IPS-15b (cell line): Measurements from ENCODE around the gene H2BW2.
"Not testable (repeated sequence)": the region's sequence is repeated elsewhere in the genome, so short reads cannot be mapped to it uniquely, and the experiment has no call there.

ENCODE experiments used
- H3K27me3 ChIP-seq: one replicate; pipeline ENCODE4 v1.6.1; 2013; ENCODE audit warnings: low read length; ENCODE audit not compliant: control insufficient read depth, insufficient read depth
- H3K36me3 ChIP-seq: one replicate; pipeline ENCODE4 v1.6.1; 2013; ENCODE audit warnings: low read length; ENCODE audit not compliant: control insufficient read depth, insufficient read depth
- H3K4me1 ChIP-seq: one replicate; pipeline ENCODE4 v1.6.1; 2013; ENCODE audit warnings: mild to moderate bottlenecking, low read length; ENCODE audit not compliant: control insufficient read depth, insufficient read depth
- H3K4me3 ChIP-seq: one replicate; pipeline ENCODE4 v1.5.1; 2013; ENCODE audit warnings: low read depth, low read length
- H3K9ac ChIP-seq: one replicate; pipeline ENCODE4 v1.6.1; 2013; ENCODE audit warnings: low read depth, mild to moderate bottlenecking, low read length
- H3K9me3 ChIP-seq: one replicate; pipeline ENCODE4 v1.6.1; 2013; ENCODE audit warnings: mild to moderate bottlenecking, low read length; ENCODE audit not compliant: control insufficient read depth, insufficient read depth

The H2BW2 gene

GRCh38 chrX:104039689-104040505 is at the start of gene H2BW2:
TSS of gene H2BW2 (plus strand) at chrX:104039956. CDS start at chrX:104039995, 39 bp downstream.
- no peak within 1 kb of the TSS for H3K4me3 ChIP-seq
- H3K4me1 ChIP-seq = peaks cover 4% of the 10 kb centered on the region
- H3K9ac ChIP-seq = no peak within 1 kb of the TSS
- H3K27me3 ChIP-seq = no peaks in the 10 kb centered on the region
- H3K36me3 ChIP-seq = no peaks in the 10 kb centered on the region
- H3K9me3 ChIP-seq = no peaks in the 10 kb centered on the region

- no peaks in the 10 kb centered on the region for H3K4me1 ChIP-seq
- H3K9ac ChIP-seq = no peak overlapping the region
- H3K36me3 ChIP-seq = no peaks in the 10 kb centered on the region
- no peaks in the 10 kb centered on the region for H3K27me3 ChIP-seq
- no peak overlapping the region for H3K4me3 ChIP-seq
- no peaks in the 10 kb centered on the region for H3K9me3 ChIP-seq
These were observed 40.5 kb upstream of the H2BW2 start for GRCh38 chrX:103999234-103999633.

- Histone ChIP-seq H3K27me3 (no peaks in the 10 kb centered on the region), H3K4me1 (no peaks in the 10 kb centered on the region), H3K36me3 (no peaks in the 10 kb centered on the region), H3K9me3 (no peaks in the 10 kb centered on the region), H3K4me3 (no peak overlapping the region), H3K9ac (no peak overlapping the region)
These were observed 30.9 kb upstream of the H2BW2 start for GRCh38 chrX:104008831-104009230.

GRCh38 chrX:104013158-104013557 is 26.6 kb upstream of the H2BW2 start:
- no peaks in the 10 kb centered on the region for H3K4me1 ChIP-seq
- no peaks in the 10 kb centered on the region for H3K36me3 ChIP-seq
- H3K27me3 ChIP-seq = no peaks in the 10 kb centered on the region
- H3K9me3 ChIP-seq = no peaks in the 10 kb centered on the region
- H3K9ac ChIP-seq = no peak overlapping the region
- H3K4me3 ChIP-seq = no peak overlapping the region

GRCh38 chrX:104013606-104014005 is 26.1 kb upstream of the H2BW2 start, which contains the start of gene H2BW1:
TSS of gene H2BW1 (minus strand) at chrX:104013708. CDS start at chrX:104013576, 132 bp downstream.
- Histone ChIP-seq H3K36me3 (no peaks in the 10 kb centered on the region), H3K27me3 (no peaks in the 10 kb centered on the region), H3K9me3 (no peaks in the 10 kb centered on the region), H3K9ac (no peak within 1 kb of the TSS), H3K4me1 (no peaks in the 10 kb centered on the region), H3K4me3 (no peak within 1 kb of the TSS)

GRCh38 chrX:104015576-104015975 is 24.2 kb upstream of the H2BW2 start:
- not testable (repeated sequence) for H3K4me1 ChIP-seq, H3K27me3 ChIP-seq, H3K9ac ChIP-seq, H3K4me3 ChIP-seq, H3K36me3 ChIP-seq, H3K9me3 ChIP-seq

- Histone ChIP-seq H3K27me3 (no peaks in the 10 kb centered on the region), H3K9me3 (no peaks in the 10 kb centered on the region), H3K4me3 (no peak overlapping the region), H3K4me1 (no peaks in the 10 kb centered on the region), H3K9ac (no peak overlapping the region), H3K36me3 (no peaks in the 10 kb centered on the region)
These were observed 21.6 kb upstream of the H2BW2 start for GRCh38 chrX:104018126-104018525.

GRCh38 chrX:104041003-104041402 is 1.2 kb downstream of the H2BW2 start:
- Histone ChIP-seq H3K9ac (no peak overlapping the region), H3K4me3 (no peak overlapping the region), H3K9me3 (no peaks in the 10 kb centered on the region), H3K27me3 (peaks cover 2% of the 10 kb centered on the region), H3K4me1 (peaks cover 4% of the 10 kb centered on the region), H3K36me3 (no peaks in the 10 kb centered on the region)

- Histone ChIP-seq H3K9ac (no peak overlapping the region), H3K36me3 (no peaks in the 10 kb centered on the region), H3K4me3 (no peak overlapping the region), H3K27me3 (peaks cover 2% of the 10 kb centered on the region), H3K4me1 (peaks cover 4% of the 10 kb centered on the region), H3K9me3 (no peaks in the 10 kb centered on the region)
These were observed 5.9 kb downstream of the H2BW2 start for GRCh38 chrX:104045642-104046041.

GRCh38 chrX:104047171-104047570 is 7.4 kb downstream of the H2BW2 start:
- H3K27me3 ChIP-seq = peaks cover 2% of the 10 kb centered on the region
- H3K36me3 ChIP-seq = no peaks in the 10 kb centered on the region
- H3K4me1 ChIP-seq = peaks cover 4% of the 10 kb centered on the region
- no peaks in the 10 kb centered on the region for H3K9me3 ChIP-seq
- H3K4me3 ChIP-seq = no peak overlapping the region
- H3K9ac ChIP-seq = no peak overlapping the region

GRCh38 chrX:104054956-104055355 is 15.2 kb downstream of the H2BW2 start:
- H3K4me1 ChIP-seq, H3K4me3 ChIP-seq, H3K9me3 ChIP-seq, H3K36me3 ChIP-seq, H3K9ac ChIP-seq, H3K27me3 ChIP-seq: not testable (repeated sequence)

- not testable (repeated sequence) for H3K4me1 ChIP-seq
These were observed 22.9 kb downstream of the H2BW2 start for GRCh38 chrX:104062636-104063035.

More at GRCh38 chrX:104062636-104063035, 22.9 kb downstream of the H2BW2 start:
- H3K4me3 ChIP-seq, H3K27me3 ChIP-seq, H3K36me3 ChIP-seq, H3K9ac ChIP-seq, H3K9me3 ChIP-seq: not testable (repeated sequence)
